GM15510 (cell line): ENCODE measurements around the gene LGALS3.

Experiments
- POLR2A ChIP-seq: IDR thresholded peaks from 3 replicates; pipeline ENCODE4 v1.6.1; 2011; ENCODE audit warnings: borderline replicate concordance; ENCODE audit not compliant: insufficient read length; ENCODE audit errors: extremely low read depth

Gene LGALS3

DNA sequence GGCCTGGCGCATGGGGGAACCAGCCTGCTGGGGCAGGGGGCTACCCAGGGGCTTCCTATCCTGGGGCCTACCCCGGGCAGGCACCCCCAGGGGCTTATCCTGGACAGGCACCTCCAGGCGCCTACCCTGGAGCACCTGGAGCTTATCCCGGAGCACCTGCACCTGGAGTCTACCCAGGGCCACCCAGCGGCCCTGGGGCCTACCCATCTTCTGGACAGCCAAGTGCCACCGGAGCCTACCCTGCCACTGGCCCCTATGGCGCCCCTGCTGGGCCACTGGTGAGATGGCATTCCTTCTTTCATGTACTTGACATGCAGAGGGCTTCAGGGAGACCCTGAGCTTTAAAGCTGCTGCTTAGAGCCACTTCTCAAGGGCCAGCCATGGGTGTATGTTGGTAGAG, 9.0 kb downstream of the LGALS3 start:
- no peak for TF ChIP-seq POLR2A

GRCh38 chr14:55139141-55139540, 10.1 kb downstream of the LGALS3 start:
- TF ChIP-seq POLR2A, result no peak

GRCh38 chr14:55139696-55140509, 10.9 kb downstream of the LGALS3 start:
- no peak for TF ChIP-seq POLR2A

DNA sequence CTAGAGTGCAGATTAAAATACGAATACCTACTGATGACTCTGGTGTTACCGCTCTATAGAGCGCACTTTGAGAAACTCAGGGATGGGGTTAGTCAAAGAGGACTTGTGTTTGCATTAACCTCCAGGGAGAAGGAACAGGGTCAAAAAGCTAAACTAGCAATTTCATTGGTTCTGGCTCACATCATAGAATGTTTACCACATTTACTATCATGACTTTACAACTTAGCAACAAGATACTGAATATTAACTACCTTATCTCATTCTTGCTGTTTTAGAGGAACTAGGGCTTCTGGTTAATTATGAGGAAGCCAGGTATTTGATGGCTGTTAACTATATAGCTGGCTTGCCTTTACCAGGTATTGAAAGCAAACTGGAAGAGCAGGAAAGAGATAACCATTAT, 12.8 kb downstream of the LGALS3 start:
- no peak for TF ChIP-seq POLR2A

- TF ChIP-seq POLR2A, result no peak
These were observed 13.4 kb downstream of the LGALS3 start for GRCh38 chr14:55142466-55142865.

DNA sequence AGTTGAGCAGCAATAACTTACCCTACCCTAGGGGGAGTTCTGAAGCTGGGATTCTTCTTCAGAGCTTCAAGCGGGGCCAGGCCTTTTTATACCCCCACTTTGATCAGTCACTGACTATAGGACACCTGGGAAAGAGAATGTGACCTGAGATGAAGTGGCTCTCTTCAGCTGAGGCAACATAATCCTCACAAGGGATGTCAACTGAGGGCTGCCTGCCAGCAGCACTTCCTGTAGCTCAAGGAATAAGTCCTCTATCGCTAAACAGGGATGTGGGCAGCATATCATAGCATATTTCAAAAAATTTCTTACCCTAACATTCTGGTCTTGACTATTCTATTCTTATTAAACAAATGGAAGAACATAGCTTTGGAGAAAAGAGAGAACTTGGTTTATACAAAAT, 17.4 kb downstream of the LGALS3 start:
- no peak for TF ChIP-seq POLR2A

GRCh38 chr14:55151601-55152000, 22.5 kb downstream of the LGALS3 start:
- no peak for TF ChIP-seq POLR2A

GRCh38 chr14:55152052-55152753, 23.2 kb downstream of the LGALS3 start:
- no peak for TF ChIP-seq POLR2A

DNA sequence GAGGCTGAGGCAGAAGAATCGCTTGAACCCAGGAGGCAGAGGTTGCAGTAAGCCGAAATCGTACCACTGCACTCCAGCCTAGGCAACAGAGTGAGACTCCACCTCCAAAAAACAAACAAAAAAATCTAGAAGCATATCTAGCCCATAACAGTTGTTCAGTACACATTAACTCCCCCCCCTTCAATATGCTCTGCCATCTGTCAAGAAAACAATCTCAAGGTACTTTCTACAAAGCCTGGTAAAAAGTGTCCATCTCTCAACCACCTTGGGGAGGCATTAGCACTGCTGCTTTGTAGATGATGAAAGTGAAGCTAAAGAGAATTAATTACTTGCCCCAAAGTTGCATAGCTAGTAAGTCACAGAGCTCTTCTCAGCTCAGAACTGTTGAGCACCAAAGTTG, 24.9 kb downstream of the LGALS3 start:
- no peak for TF ChIP-seq POLR2A

GRCh38 chr14:55157080-55157479, 28.0 kb downstream of the LGALS3 start:
- TF ChIP-seq POLR2A, result no peak

DNA sequence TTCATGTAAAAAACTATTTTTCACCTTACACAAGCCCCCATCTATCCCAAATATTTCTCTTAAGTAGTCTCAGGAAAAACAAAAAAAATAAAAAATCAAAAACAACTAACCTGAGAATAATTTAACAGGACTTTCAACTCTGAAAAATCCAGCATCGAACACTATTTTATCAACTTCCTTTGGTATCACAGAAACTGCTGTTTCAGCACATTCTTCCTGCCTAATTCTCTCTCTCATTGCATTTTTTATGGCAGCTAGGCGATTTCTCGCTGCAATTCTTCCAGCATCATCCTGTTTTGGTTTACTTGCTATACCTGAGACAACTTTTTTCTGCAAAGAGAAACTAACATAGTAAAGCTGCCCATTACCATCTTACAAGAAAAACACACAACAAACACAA, 29.4 kb downstream of the LGALS3 start:
- TF ChIP-seq POLR2A, result no peak

- no peak for TF ChIP-seq POLR2A
These were observed 31.9 kb downstream of the LGALS3 start for GRCh38 chr14:55160989-55161388.

DNA sequence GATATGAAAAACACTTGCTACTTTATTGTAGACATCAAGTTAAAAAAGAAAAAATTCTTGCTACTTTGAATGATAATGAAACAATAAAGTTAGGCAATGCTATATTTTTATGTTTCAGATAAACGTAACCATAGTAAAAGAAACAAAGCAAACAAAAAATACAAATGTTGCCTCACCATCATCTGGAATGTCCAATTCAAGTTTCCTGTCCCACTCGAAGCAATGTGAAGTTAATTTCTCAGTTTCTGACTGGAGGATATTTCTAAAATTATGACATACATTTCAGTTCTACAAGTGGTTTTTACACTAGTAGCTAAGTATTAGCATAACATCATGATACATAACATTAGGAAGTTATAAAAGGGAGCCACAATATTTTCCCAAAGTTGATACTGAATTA, 41.5 kb downstream of the LGALS3 start:
- no peak for TF ChIP-seq POLR2A

GRCh38 chr14:55180006-55180405, 51.0 kb downstream of the LGALS3 start:
- TF ChIP-seq POLR2A, result no peak

DNA sequence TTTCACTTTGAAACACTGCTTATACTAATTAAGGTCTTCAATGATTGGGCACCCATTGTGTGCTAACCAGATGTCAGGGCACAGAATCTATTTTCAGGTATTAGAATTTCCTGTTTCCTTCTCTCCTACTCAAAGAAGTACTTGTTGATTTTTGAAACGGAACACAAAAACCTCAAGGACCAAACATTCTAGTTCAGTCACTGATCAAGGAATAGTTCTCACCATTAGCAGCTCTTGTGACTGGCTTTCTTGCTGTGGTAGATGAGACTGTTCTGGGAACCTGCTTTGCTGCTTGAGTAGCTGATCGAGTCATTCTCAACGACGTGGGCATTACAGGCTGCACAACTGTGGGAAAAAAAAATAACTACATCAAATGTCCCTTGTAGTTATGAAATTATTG, 51.4 kb downstream of the LGALS3 start:
- no peak for TF ChIP-seq POLR2A
